ENCODE results near the gene CACNA2D3. TPM values are rescaled to one million over a fixed set of nuclear protein-coding genes. Genes with fewer than 3 reads are reported as not detected.
A peak's percentile ranks its signal among the peaks of the same experiment; 100 is the strongest.

Gene CACNA2D3
- total and polyA plus RNA-seq, 2 experiments from 2014 or later: 1.1 to 2.5 TPM

DNA sequence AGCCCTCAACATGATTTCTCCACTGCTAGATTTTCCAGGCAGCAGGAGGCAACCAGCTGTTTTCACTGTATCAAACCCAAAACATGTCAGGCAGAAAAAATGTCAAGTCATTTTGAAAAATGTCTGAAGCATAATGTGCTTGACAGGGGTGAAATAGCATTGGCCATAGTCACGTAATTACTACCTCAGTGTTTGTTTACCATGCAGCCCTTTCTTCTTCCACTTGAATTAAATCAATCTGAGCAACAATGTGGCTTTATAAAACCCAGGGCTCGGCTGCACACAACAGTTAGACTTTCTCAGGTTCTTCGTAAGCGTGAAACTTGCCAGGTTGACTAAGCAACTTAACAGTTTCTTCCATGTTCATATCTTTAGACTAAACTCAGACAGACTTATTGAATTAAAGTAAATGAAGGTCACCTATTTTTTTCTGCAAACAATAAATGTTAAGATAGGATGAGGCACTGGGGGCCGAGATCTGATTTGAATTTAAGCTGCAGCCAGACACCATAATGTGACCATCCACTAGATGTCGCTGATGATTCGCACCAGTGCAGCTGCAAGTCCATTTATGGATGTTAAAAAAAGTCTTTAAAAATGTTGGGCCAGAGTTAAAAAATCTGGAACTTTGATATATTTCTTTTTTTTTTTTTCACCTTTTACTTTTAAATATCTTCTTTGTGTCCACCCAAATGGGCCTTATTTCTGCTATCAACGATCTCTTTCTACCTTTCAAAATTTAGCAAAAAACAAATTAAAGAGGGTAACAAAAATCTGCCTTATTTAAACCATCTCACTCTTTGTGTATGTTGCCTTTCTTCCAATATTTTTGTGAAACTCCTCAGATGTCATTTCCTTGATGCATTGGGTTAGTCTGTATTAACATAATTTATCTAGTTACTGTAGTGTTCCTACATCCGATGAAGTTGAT is 305.9 kb downstream of the CACNA2D3 start:
- Histone ChIP-seq H2AFZ (no peak overlapping the region), H3K27ac (peak overlapping the region; percentile 18), H3K36me3 (replicated peaks; ENCODE audit: insufficient read depth, low read depth) (no peaks in the 10 kb centered on the region), H3K4me3 (no peak overlapping the region), H3K79me2 (no peaks in the 10 kb centered on the region), H3K4me2 (no peak overlapping the region), H3K9me3 (ENCODE audit: low read depth) (no peaks in the 10 kb centered on the region), H4K20me1 (ENCODE audit: insufficient read depth, poor library complexity, severe bottlenecking) (no peaks in the 10 kb centered on the region), H3K4me1 (ENCODE audit: insufficient read depth) (no peaks in the 10 kb centered on the region), H3K9me2 (replicated peaks; ENCODE audit: insufficient read depth) (no peaks in the 10 kb centered on the region), H3K27me3 (no peaks in the 10 kb centered on the region)
- peak; percentile 80 for DNase-seq (ENCODE audit: low spot score)
- 41% methylated on average over 9 of the region's 9 CpGs for WGBS (ENCODE audit: low lambda C conversion rate, missing lambda C conversion rate)
- TF ChIP-seq EZH2 (IDR thresholded peaks at IDR 0.05; ENCODE audit: borderline replicate concordance) (no peak), CTCF (IDR thresholded peaks at IDR 0.05; ENCODE audit: poor library complexity) (peak; percentile 90)

GRCh38 chr3:54432975-54433374 is 310.6 kb downstream of the CACNA2D3 start:
- no peaks in the 10 kb centered on the region for H3K4me1 ChIP-seq (ENCODE audit: insufficient read depth)
- no peaks in the 10 kb centered on the region for H3K9me2 ChIP-seq (replicated peaks; ENCODE audit: insufficient read depth)
- H3K4me2 ChIP-seq: no peak overlapping the region
- no peaks in the 10 kb centered on the region for H3K9me3 ChIP-seq (ENCODE audit: low read depth)
- no peak for TF ChIP-seq CTCF (IDR thresholded peaks at IDR 0.05; ENCODE audit: poor library complexity)
- TF ChIP-seq EZH2 (IDR thresholded peaks at IDR 0.05; ENCODE audit: borderline replicate concordance): no peak
- no peak for TF ChIP-seq EZH2phosphoT487 (IDR thresholded peaks at IDR 0.05; ENCODE audit: low read depth, severe bottlenecking, unreplicated experiment)
- H2AFZ ChIP-seq: no peak overlapping the region
- no peak overlapping the region for H3K4me3 ChIP-seq
- H3K27ac ChIP-seq: no peak overlapping the region
- no peak for DNase-seq (ENCODE audit: low spot score)
- H4K20me1 ChIP-seq (ENCODE audit: insufficient read depth, poor library complexity, severe bottlenecking): no peaks in the 10 kb centered on the region
- no peaks in the 10 kb centered on the region for H3K27me3 ChIP-seq
- no peaks in the 10 kb centered on the region for H3K36me3 ChIP-seq (replicated peaks; ENCODE audit: insufficient read depth, low read depth)
- no peaks in the 10 kb centered on the region for H3K79me2 ChIP-seq
- WGBS (ENCODE audit: low lambda C conversion rate, missing lambda C conversion rate): 93% methylated on average over 1 of the region's 1 CpG

DNA sequence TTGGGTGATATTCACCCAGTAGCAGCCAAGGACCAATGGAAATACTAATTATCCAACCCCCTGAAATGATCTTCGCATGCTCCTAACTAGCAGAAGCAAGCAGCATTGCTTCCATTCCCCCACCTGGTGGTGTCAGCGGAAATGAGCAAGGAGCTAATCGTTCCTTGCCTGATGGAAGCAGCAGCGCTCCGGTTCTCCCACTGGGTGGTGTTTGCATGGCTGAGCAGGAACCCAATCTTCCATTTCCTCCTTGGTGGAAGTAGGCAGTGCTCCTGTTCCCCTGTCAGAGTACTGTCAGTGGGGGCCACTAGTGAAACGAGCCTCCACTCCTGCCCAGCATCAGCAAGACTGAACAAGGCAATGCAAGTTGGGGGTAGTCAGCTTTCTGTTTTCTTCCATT is 311.5 kb downstream of the CACNA2D3 start:
- no peaks in the 10 kb centered on the region for H3K79me2 ChIP-seq
- peak; percentile 57 for DNase-seq (ENCODE audit: low spot score)
- no peak overlapping the region for H3K27ac ChIP-seq
- TF ChIP-seq CTCF (IDR thresholded peaks at IDR 0.05; ENCODE audit: poor library complexity): peak; percentile 39
- TF ChIP-seq EZH2phosphoT487 (IDR thresholded peaks at IDR 0.05; ENCODE audit: low read depth, severe bottlenecking, unreplicated experiment): no peak
- TF ChIP-seq EZH2 (IDR thresholded peaks at IDR 0.05; ENCODE audit: borderline replicate concordance): no peak
- H3K4me2 ChIP-seq: no peak overlapping the region
- no peaks in the 10 kb centered on the region for H3K9me2 ChIP-seq (replicated peaks; ENCODE audit: insufficient read depth)
- 46% methylated on average over 6 of the region's 6 CpGs for WGBS (ENCODE audit: low lambda C conversion rate, missing lambda C conversion rate)
- H3K36me3 ChIP-seq (replicated peaks; ENCODE audit: insufficient read depth, low read depth): no peaks in the 10 kb centered on the region
- H2AFZ ChIP-seq: no peak overlapping the region
- no peaks in the 10 kb centered on the region for H4K20me1 ChIP-seq (ENCODE audit: insufficient read depth, poor library complexity, severe bottlenecking)
- H3K9me3 ChIP-seq (ENCODE audit: low read depth): no peaks in the 10 kb centered on the region
- H3K27me3 ChIP-seq: no peaks in the 10 kb centered on the region
- no peak overlapping the region for H3K4me3 ChIP-seq
- H3K4me1 ChIP-seq (ENCODE audit: insufficient read depth): no peaks in the 10 kb centered on the region

Data from hepatocyte (in vitro differentiated cells).